CD4-positive, alpha-beta T cell treated with Interleukin-15 for 4 hours (primary cell): ENCODE data around the gene CPS1.

Source experiments
- DNase-seq: peaks from one replicate; pipeline ENCODE4 v3.0.0-alpha.2; 2020; ENCODE audit warnings: low spot score

The CPS1 gene

DNA sequence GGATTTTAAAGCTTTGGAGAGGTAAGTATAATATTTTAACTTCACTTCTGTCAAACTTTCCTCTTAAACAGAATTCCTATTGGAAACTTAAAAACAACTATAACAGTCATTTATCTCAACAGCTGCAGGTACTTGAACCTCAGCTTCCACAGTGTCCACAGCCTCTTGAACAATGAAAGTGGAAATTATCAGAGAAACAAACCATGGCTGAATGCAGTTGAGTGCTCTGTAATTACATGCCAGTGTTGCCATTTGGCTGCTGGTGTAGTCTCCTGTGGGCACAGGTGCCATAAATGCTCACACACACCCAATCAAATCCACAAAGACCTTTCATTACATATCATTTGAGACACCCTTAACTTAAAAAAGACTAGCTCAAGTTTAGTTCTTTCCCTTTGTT, 125.1 kb downstream of the CPS1 start:
- DNase-seq, result no peak

DNA sequence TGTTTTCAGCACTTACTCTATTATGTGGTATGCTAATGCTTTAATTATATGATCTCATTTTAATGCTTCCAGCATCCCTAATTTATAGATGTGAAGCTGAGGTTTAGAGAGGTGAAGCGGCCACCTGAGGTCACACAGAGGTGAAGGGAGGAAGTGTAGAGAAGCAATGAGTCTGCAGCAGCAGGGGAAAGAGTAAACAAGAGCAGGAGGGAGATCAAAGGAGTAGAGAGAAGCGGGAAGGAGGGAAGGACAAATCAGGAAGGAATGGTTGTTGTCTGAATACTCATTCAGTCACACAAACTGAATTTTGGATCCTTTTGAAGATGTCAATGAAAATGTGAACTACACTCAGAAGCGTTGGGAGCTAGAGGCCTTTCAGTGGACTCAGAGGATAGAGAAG, 130.0 kb downstream of the CPS1 start:
- no peak for DNase-seq

DNA sequence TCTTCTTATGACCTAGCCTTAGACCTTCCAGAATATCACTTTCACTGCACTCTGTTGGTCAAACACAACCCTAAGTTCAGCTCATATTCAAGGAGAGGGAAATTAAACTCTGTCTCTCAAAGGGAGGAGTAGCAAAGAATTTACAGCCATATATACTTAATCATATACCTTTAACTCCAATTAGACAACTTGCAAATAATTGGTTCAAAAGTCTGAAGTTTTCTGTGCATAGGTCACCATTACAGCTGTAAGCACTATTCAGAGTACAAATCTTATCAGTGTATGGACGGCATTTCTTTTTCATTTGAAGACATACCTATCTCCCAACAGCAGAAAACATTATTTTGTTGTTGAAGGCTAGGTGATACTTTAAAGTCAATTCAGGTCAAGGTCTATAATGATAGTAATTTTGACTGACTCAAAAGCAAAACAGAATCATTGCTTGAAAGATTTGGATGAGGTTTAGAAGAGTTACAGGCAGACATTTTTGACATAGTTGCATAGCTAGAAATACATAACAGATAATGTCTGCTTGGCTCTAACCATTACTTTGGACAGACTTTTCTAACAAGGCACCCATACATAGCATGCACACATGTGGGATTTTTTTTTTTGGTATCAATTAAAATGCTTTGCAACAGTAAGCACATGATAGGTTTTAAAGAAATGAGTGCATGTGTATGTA, 131.5 kb downstream of the CPS1 start:
- DNase-seq, result no peak

DNA sequence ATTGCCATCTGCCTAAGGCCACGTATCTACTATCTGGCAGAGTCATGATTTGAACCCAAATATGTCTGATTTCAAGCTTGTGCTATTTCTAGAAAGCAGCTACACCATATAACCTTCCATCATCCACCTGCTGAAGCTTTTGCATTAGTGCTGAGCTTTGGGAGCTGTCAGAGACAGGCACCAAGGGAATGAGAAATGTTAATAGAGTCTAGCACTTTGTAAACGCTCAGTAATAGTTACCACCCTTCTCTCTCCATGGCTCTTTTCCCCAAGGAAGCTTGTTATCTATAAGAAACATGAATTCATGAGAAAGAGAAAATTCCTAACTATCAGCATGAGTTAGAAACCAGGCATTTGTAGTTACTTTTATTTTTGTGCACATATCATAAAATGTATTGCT, 151.5 kb downstream of the CPS1 start:
- DNase-seq, result no peak

DNA sequence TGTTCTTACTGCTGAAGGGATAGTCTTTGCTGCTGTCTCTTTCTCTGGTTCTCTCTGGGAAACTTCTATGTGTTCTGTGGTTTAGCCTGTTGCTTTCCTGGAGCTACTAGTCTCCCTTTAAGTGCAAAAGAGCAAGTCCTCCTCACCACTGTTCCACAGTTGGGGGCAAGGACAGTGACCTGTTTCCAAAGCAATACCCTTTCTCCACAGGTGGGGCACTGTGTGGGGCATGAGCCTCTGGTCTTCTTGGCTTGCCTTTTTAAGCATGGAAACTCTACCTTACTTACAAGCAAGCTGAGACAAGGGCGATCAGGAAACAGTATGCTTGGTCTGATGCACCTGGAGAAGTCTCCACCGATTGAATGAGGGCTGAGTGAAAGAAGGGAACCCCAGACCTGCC, 156.7 kb downstream of the CPS1 start:
- no peak for DNase-seq

DNA sequence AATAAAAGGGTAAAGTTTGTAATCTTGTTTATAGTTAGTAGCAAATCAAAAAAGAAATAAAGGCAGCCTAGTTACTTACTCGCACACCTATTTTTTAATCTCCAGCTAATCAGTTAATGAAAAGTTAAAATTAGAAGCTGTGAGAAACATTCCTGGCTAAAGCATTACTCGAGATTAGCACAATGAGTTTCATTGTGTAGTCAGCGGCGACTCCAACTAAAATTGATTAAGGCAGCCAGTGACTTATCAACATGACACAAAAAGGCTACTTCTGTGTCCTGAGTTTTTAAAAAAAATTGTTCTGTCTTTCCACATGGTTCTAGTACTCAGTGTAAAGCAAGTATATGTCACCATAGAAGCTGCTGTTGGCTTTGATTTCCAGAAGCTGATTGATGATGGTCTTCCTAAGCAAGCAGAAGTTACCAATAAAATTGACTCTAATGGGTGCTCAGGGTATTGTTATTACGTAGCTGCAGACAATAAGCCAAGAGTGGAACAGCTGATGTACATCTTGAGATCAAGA, 159.2 kb downstream of the CPS1 start:
- DNase-seq, result no peak

DNA sequence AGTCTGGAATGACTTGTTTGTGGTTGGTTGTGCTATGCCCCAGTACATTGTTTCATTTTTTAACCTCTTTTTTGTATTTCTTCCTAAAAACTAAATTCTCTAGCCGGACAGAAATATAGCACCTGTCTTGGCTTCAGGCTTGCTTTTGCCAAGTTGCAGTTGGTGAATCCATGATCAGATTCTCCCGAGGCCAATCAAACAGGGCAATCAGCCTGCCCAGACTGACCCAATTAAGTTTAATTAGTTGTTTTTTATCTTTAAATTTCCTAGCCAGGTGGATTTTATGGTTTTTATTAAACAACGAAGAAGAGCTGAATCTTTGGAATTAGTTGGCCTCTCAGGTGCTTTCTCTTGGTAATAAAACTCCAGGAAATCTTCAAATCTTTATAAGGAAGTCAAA, 162.1 kb downstream of the CPS1 start:
- no peak for DNase-seq

DNA sequence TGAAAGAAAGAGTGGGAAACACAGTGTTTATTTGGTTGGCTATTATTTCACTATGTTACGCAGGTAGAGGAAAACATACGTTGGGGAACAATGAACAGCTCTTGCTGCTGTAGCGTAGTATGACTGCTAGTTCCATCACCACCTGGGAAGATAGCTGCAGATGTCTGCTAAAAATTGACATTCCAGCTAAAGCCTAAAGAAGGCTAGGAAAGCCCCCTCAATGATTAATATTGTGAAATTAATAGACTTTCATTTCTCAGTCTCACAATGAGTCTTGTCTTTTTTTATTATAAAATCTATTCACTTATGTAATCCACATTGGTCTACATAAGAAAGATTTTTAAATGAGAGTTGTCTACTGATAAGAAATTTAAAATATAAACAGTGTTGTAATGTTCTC, 165.7 kb downstream of the CPS1 start:
- DNase-seq, result no peak

DNA sequence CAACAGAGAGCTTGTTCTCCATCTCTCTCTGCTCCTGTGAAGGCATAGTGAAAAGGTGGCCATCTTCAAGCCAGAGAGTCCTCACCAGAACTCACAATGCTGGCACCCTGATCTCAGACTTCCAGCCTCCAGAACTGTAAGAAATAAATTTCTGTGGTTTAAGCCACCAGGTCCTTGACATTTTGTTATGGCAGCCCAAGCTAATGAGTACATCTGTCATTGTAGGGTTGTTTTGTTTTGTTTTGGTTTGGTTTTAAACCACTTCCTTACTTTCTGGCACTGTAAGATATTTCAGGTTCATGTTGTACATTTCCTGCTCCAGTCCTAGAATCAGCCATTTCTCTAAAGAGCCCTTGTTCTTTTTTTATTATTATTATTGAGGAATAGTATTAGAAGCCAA, 171.2 kb downstream of the CPS1 start:
- no peak for DNase-seq
